ENCODE data around the gene ARHGEF5.
"Not testable (repeated sequence)": the region's sequence is repeated elsewhere in the genome, so short reads cannot be mapped to it uniquely, and the experiment has no call there.

DNA sequence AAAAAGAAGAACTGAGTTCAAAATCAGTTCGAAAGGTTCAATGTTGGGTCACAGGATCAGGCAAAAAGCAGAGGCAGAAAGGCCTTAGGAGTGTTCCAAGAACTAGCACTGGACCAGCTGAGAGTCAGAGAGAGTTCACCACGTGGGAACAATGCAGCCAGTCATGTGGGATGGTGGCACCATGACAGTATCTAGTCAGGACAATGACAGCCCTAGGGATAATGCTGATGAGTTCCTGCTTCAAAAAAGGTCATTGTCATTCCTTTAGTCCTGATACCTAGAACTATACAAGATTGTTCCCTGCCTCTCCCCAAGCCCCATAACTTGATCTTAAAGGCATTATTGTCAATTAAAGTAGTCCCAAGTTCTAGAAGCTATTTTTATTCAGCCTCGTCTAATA is 3.5 kb upstream of the ARHGEF5 start:
- not testable (repeated sequence) for TF ChIP-seq POLR2AphosphoS5, POLR2A (IDR thresholded peaks at IDR 0.05)
- TF ChIP-seq, protein P1, sequence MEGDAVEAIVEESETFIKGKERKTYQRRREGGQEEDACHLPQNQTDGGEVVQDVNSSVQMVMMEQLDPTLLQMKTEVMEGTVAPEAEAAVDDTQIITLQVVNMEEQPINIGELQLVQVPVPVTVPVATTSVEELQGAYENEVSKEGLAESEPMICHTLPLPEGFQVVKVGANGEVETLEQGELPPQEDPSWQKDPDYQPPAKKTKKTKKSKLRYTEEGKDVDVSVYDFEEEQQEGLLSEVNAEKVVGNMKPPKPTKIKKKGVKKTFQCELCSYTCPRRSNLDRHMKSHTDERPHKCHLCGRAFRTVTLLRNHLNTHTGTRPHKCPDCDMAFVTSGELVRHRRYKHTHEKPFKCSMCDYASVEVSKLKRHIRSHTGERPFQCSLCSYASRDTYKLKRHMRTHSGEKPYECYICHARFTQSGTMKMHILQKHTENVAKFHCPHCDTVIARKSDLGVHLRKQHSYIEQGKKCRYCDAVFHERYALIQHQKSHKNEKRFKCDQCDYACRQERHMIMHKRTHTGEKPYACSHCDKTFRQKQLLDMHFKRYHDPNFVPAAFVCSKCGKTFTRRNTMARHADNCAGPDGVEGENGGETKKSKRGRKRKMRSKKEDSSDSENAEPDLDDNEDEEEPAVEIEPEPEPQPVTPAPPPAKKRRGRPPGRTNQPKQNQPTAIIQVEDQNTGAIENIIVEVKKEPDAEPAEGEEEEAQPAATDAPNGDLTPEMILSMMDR (IDR thresholded peaks at IDR 0.05), result not testable (repeated sequence)

Measured in prostate gland (tissue), 2 donors.